ENCODE data around the gene HOXD11. TPM values are rescaled to one million over a fixed set of nuclear protein-coding genes. Genes with fewer than 3 reads are reported as not detected.
A peak's percentile ranks its signal among the peaks of the same experiment; 100 is the strongest.

HOXD11 gene
- total RNA-seq, 1 donor from 2014 or later = not detected

GRCh38 chr2:176121190-176122051 is 14.3 kb downstream of the HOXD11 start:
- peak in 1 of 2 donors; percentile 59 for DNase-seq (ENCODE audit: low spot score in 2 of 2)
- Histone ChIP-seq H3K27ac (no peak overlapping the region), H3K4me1 (peaks cover 11 to 13% of the 10 kb centered on the region in 2 donors), H3K27me3 (peaks cover 27% of the 10 kb centered on the region), H3K36me3 (no peaks in the 10 kb centered on the region), H3K9me3 (no peaks in the 10 kb centered on the region), H3K4me3 (peak overlapping the region; percentile 67 to 81)
- intact Hi-C loops (cut with DNase I) = loop anchor here (5.0 to 10.0 kb wide), 2 partner anchors 39 to 1213 kb away; partner anchors contain the start of gene EVX2
- no peak for TF ChIP-seq CTCF (IDR thresholded peaks at IDR 0.05)

- Histone ChIP-seq H3K4me1 (peaks cover 11 to 12% of the 10 kb centered on the region in 2 donors), H3K4me3 (peak overlapping the region; percentile 67 to 81), H3K27ac (no peak overlapping the region), H3K36me3 (no peaks in the 10 kb centered on the region), H3K9me3 (no peaks in the 10 kb centered on the region), H3K27me3 (peaks cover 20% of the 10 kb centered on the region)
- TF ChIP-seq CTCF (IDR thresholded peaks at IDR 0.05) = no peak
- intact Hi-C loops (cut with DNase I) = loop anchor here (5.0 to 10.0 kb wide), 2 partner anchors 40 to 1213 kb away; partner anchors contain the start of gene EVX2
- no peak for DNase-seq (ENCODE audit: low spot score in 2 of 2)
Measured at GRCh38 chr2:176122052-176122682, 15.1 kb downstream of the HOXD11 start.

GRCh38 chr2:176122683-176123410 is 15.8 kb downstream of the HOXD11 start, which contains the start of gene HOXD9:
Gene HOXD9 (plus strand): TSS chr2:176122719. CDS start chr2:176122769, 50 bp downstream.
- no peaks in the 10 kb centered on the region for H3K9me3 ChIP-seq
- peaks cover 13% of the 10 kb centered on the region for H3K27me3 ChIP-seq
- no peaks in the 10 kb centered on the region for H3K36me3 ChIP-seq
- H3K4me1 ChIP-seq = peaks cover 11 to 12% of the 10 kb centered on the region in 2 donors
- intact Hi-C loops (cut with DNase I) = loop anchor here (5.0 to 10.0 kb wide), 2 partner anchors 41 to 1212 kb away; partner anchors contain the start of gene EVX2
- DNase-seq (ENCODE audit: low spot score in 2 of 2) = no peak
- no peak within 1 kb of the TSS for H3K27ac ChIP-seq
- H3K4me3 ChIP-seq = peak within 1 kb of the TSS; percentile 67 to 81
- no peak for TF ChIP-seq CTCF (IDR thresholded peaks at IDR 0.05)

GRCh38 chr2:176123411-176124109 is 16.5 kb downstream of the HOXD11 start:
- H3K9me3 ChIP-seq = no peaks in the 10 kb centered on the region
- TF ChIP-seq CTCF (IDR thresholded peaks at IDR 0.05) = no peak
- no peaks in the 10 kb centered on the region for H3K36me3 ChIP-seq
- peaks cover 9% of the 10 kb centered on the region for H3K27me3 ChIP-seq
- peaks cover 11 to 12% of the 10 kb centered on the region in 2 donors for H3K4me1 ChIP-seq
- DNase-seq (ENCODE audit: low spot score in 2 of 2) = no peak
- no peak overlapping the region for H3K27ac ChIP-seq
- intact Hi-C loops (cut with DNase I) = loop anchor here (5.0 to 10.0 kb wide), 2 partner anchors 41 to 1211 kb away; partner anchors contain the start of gene EVX2
- H3K4me3 ChIP-seq = peak overlapping the region; percentile 67 to 81
